Kidney glomerular epithelial cell (primary cell): ENCODE data around the gene PPP1R15B.

Experiments used
- DNase-seq: peaks from one replicate; lab custom pipeline; 2025; lab: John Stamatoyannopoulos, UW

The PPP1R15B gene

GRCh38 chr1:204400882-204401510 is 10.6 kb downstream of the PPP1R15B start:
- DNase-seq = no peak

GRCh38 chr1:204398197-204399125 is 13.2 kb downstream of the PPP1R15B start:
- peak; percentile 89 for DNase-seq

DNA sequence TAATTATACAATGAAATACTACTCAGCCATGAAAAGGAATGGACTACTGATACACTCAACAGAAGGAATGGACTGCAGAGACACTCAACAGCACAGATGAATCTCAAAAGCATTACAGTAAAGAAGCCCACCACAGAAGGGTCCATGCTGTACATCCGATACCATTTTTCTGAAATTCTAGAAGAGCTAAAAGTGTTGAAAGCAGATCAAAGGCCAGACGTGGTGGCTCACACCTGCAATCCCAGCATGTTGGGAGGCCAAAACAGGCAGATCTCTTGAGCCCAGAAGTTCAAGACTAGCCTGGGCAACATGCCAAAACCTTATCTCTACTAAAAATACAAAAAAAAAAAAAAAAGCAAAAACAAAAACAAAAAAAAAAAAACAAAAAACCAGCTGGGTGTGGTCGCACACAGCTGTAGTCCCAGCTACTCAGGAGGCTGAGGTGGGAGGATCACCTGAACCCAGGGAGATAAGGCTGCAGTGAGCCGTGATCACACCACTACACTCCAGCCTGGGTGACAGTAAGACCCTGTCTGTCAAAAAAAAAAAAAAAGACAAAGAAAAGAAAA is 15.5 kb downstream of the PPP1R15B start:
- DNase-seq = no peak

- DNase-seq = no peak
Measured at GRCh38 chr1:204391629-204392028, 20.0 kb downstream of the PPP1R15B start.

DNA sequence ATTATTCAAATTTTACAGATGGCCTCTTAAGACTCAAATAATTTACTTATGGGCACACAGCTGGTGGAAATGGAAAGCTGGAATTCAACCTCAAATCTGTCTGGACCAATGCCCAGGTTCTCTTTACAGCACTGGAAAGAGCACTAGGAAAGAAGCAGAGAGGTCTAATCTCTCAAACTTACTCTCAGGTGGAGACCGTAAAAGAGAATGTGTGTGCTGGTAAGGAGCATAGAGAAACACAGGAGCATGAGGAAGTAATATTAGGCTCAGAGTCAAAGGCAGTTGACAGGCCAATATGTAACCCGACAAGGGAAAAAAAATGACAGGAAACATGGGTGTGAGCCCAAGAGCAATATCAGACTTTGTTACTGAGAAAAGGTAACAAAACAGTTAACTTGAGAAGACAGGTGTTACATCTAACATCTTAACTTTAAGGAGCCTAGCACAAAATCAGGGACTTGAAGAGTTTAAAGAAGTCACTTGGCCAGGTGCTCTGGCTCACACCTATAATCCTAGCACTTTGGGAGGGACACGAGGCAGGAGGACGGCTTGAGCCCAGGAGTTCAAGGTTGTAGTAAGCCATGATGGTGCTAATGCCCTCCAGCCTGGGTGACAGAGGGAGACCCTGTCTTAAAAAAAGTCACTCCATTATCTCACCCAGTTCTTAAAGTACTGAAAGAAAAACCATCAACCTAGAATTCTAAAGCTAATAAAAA is 20.7 kb downstream of the PPP1R15B start:
- DNase-seq = no peak

GRCh38 chr1:204385727-204386126 is 25.9 kb downstream of the PPP1R15B start:
- DNase-seq = no peak

DNA sequence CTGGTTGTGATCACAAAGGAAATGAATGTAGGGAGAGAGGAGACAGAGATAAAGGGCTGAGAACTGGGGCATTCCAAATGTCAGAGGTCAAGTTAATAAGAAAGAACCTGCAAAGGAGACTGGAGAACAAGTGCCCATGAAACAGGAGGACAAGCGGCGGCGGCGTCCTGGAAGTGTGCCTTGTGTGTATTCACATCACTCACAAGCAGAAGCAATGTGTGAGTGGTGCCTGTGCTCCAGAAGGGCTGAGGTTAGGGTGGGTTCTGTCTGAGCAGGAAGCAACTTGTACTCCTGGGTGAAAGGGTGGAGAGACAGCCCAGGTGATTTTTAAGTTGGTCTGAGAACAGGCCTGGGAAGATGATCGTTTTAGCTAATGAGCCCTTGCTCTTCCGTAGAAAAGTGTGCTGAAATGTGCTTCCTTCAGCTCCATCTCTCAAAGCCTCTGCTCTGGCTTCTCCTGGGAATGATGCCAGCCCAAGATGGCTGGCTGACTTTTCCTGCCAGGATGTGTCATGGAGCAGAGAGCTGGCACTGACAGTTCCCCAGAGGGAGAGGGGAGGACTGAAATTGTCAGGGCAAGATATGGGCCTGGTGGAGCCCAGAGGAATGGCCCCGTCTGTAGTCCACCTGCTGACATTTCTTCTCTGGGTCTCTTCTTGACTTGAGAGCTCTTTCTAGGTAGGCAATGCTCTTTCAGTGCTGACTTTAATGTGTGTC is 26.8 kb downstream of the PPP1R15B start:
- peak; percentile 31 for DNase-seq

- DNase-seq = no peak
Measured at GRCh38 chr1:204383163-204383904, 28.3 kb downstream of the PPP1R15B start.

- DNase-seq = no peak
Measured at GRCh38 chr1:204382714-204383083, 28.9 kb downstream of the PPP1R15B start.

DNA sequence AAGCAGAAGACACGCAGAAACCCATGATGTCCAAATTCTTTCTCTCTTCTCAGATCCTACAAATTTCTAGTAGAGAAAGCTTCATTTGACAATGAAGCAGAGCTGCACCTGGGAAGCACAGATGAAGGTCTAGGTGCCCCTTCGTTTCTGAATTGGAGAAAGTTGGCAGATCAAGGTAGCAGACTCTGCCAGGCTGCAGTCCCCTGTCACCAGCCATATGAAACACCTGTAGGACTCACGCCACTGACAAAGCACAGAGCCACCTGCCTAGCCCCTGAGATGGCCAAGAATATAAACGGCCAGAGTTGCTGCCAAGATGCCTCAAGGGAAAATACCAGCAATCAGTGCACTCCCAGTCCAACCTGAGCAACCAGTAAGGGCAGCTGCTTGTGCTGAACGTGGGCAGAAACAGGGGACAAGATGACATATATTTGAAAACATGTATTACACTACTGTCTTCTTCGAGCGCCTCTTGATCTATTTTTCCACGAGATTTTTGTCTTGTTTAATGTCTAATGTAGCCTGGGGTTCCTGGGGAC is 31.3 kb downstream of the PPP1R15B start:
- no peak for DNase-seq

DNA sequence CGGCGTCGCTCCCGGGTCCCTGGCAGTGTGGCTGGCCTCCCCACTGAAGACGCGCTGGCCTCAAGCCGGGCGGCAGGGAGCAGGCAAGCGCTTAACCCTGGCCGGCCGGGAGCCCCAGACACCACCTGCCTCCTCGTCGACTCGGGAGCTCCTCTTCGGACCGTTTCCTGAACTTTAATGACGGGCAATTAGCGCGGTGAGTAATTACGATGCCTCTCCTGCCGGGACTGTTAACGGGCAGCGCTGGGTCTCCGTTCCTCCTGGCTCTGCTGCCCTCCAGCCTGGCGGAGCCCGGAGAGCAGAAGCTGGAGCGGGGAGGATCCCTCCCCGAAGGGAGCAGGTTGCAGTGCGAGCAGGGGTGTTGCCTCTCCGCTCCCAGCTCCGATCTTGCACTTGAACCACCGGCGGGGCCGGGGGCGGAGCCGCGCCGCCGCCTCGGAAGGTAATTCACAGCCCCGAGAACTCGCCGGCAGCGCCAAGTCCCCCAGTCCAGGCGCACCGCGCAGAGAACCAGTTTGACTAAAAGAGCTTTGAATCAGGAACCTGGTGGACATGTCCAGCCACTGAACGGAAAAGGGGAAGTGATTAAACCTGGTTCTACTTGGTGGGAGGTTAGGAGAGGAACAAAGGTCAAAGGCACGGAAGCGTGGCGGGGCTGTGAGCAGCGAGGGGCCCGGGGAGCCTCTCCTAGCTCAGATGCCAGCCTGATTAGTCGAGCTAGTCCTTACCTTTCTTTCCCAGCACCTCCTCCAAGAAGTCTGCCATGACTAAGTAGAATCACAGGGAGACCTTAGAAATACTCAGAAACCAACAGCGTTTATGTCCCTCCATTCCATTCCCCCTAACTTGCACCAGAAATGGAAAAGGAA is 33.6 kb downstream of the PPP1R15B start:
- DNase-seq = peak; percentile 70

DNA sequence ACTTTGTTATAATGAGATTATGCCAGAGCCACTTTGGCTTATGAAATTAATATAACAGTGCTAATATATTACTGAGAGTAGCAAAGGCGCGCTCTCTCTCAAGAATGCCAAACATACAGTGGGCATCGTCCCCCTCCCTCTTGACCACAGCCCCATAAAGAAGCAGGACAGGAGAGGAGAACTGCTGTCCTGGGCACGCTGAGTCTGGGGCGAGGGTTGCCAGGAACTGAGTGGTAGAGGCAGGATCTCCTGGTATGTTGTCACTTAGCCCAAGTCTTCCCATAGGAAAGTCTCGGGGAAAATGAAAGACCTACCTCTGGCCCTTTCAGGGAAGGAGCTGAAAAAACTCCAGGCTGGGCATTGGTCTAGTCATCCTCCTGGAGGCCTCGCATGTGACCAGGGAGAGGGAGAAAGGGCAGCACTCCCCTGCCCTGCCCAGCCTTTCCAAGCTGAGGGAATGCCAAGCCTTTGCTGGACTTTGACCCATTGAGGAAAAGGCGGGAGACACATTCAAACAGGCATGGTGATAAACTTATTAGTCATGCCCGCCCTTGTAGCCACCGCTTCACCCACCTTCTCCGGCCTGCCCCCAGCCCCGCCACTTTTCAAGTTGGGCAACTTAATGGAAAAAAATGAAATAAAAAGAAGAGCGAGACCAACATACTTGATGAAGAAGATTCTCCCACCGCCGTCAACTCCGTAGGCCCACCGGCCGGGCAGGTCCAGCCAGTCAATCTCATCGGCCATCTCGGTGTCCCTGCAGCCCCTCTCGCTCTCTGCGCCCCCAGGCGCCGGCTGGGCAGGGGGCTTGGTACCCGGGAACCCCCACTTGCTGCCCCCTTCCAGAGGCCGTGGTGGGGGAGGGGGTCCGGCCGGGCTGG is 34.5 kb downstream of the PPP1R15B start:
- DNase-seq = no peak

GRCh38 chr1:204376465-204376864 is 35.2 kb downstream of the PPP1R15B start:
- no peak for DNase-seq

- no peak for DNase-seq
Measured at GRCh38 chr1:204373911-204374310, 37.7 kb downstream of the PPP1R15B start.

GRCh38 chr1:204370176-204370575 is 41.4 kb downstream of the PPP1R15B start:
- DNase-seq = no peak

DNA sequence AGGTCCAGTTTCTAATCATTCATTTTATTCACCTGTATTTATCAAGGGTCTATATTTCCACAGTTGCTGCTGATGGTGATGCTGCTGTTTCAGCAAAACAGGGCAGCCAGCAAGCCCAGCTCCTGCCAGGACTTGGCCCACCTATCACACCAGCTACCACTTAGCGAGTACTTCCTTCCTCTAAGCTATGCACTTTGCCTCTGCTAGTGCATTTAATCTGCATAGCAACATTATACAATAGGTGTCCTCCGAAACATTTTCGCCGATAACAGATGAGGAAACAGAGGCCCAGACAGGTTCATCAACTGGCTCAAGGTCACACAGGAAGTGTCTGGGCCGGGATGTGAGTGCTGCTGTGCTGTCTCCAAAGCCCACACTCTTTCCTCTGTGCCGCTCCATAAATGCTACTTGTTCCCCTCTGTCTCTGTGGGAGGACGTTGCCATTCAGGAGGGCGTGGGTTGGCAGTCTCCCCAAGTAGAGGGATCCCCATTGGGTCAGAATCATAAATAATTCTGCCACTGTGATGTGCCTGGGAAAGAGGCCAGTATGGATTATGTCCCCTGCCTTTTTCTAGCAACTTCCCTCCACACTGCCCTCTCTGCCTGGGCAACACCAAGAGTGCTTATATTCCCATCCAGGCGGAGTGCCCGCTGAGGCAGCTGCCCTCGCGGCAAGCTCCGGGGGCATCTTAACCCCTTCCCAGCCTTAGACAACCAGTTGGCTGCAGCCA is 42.5 kb downstream of the PPP1R15B start:
- no peak for DNase-seq

- DNase-seq = no peak
Measured at GRCh38 chr1:204367956-204368355, 43.7 kb downstream of the PPP1R15B start.
